Psoas muscle (tissue), 8 donors: ENCODE measurements around the gene EIF1AD. TPM values are rescaled to one million over a fixed set of nuclear protein-coding genes. Genes with fewer than 3 reads are reported as not detected.

Experiments used
- ATAC-seq, 4 donors: fragments of 200-7000 bp; cut with Tn5 transposase; one replicate each; pipeline ENCODE4 v1.9.1; 2020; ENCODE audit warnings: moderate library complexity in 3 of 4, mild to moderate bottlenecking in 2 of 4
- DNase-seq, 2 donors: peaks; one replicate each; pipeline ENCODE4 v3.0.0-alpha.2; 2020
- H3K27ac ChIP-seq: fragments of 200-600 bp; one replicate; pipeline ENCODE4 v1.8.0; 2022
- H3K27me3 ChIP-seq, 3 donors: fragments of 200-600 bp in 1 of 3; one replicate each; pipeline versions ENCODE4 v1.6.1 to v1.8.0; 2013 to 2022; ENCODE audit warnings: low read length in 2 of 3, mild to moderate bottlenecking in 2 of 3, moderate library complexity in 1 of 3; ENCODE audit not compliant: insufficient read depth in 3 of 3
- H3K36me3 ChIP-seq, 2 donors: fragments of 200-600 bp in 1 of 2; one replicate each; pipeline versions ENCODE4 v1.6.1 to v1.8.0; 2013 to 2022; ENCODE audit warnings: low read depth in 1 of 2, mild to moderate bottlenecking in 1 of 2, moderate library complexity in 1 of 2; ENCODE audit not compliant: insufficient read depth in 1 of 2
- H3K4me1 ChIP-seq: fragments of 200-600 bp; one replicate; pipeline ENCODE4 v1.8.0; 2022
- H3K4me3 ChIP-seq: fragments of 200-600 bp; one replicate; pipeline ENCODE4 v1.8.0; 2022; ENCODE audit warnings: mild to moderate bottlenecking
- H3K9me3 ChIP-seq: fragments of 200-600 bp; one replicate; pipeline ENCODE4 v1.8.0; 2022
- CTCF ChIP-seq: fragments of 200-600 bp; IDR thresholded peaks from one replicate; pipeline ENCODE4 v1.8.0; 2022; ENCODE audit warnings: antibody characterized with exemption
- WGBS, 3 donors: extraction: QIAGEN DNeasy Blood & Tissue Kit; methylation state at CpG; one replicate each; pipeline versions ENCODE4 v1.1.6 to v1.1.7; 2013; 5-methylcytosine and 5-hydroxymethylcytosine counted together
- intact Hi-C, 2 donors: fragments of 100-400 bp; cut with DNase I; formaldehyde crosslinking; loops; one replicate each; pipeline versions ENCODE4 v1.11.0 to v1.14.2; 2022
- polyA plus RNA-seq, 3 donors: library from polyadenylated mRNA; stranded (reverse); fragments of 200-250 nt; gene quantifications; one replicate each; pipeline ENCODE4 v1.2.3, GENCODE V29; 2013
- total RNA-seq, 4 donors: library from RNA; stranded (reverse); fragmentation: NEBNext Ultra II Directional in 2 of 4; extraction: Animal tissue kit (Norgen Biotek cat#: 25700) in 2 of 4; gene quantifications; one replicate each; pipeline versions ENCODE4 v1.2.1 to v1.2.4, GENCODE V29; 2021 to 2023
- donor health status: healthy with polysubstance abuse.
- donor health status: DM: no; HTN: no; CAD: no; lungs with moderate emphysema.
- donor health status: Bipolar disorder and iron deficiency.
- donor health status: healthy.
- donor health status: DM: yes; HTN: yes; CAD: no.
- donor health status: DM: no; HTN: no; CAD: no.
- donor health status: DM: no; HTN: no; CAD: no.
- donor health status: DM: yes; HTN: yes; CAD: no.

The EIF1AD gene
- total and polyA plus RNA-seq, 7 donors, result 24.8 to 63.1 (median 32.3) TPM

GRCh38 chr11:65981972-65982823, 19.8 kb downstream of the EIF1AD start:
- Histone ChIP-seq H3K4me3 (no peak overlapping the region), H3K9me3 (no peaks in the 10 kb centered on the region), H3K27me3 (no peaks in the 10 kb centered on the region), H3K36me3 (peaks cover 8 to 31% of the 10 kb centered on the region in 2 donors), H3K4me1 (no peaks in the 10 kb centered on the region), H3K27ac (no peak overlapping the region)
- peak in 3 of 4 donors; percentile 4 to 19 (median 6) for ATAC-seq
- no peak for DNase-seq
- 64 to 68% (median 65%) methylated on average over 15 to 16 of the region's 16 CpGs for WGBS, 3 donors
- no peak for TF ChIP-seq CTCF
- intact Hi-C loops, result no loop called here

DNA sequence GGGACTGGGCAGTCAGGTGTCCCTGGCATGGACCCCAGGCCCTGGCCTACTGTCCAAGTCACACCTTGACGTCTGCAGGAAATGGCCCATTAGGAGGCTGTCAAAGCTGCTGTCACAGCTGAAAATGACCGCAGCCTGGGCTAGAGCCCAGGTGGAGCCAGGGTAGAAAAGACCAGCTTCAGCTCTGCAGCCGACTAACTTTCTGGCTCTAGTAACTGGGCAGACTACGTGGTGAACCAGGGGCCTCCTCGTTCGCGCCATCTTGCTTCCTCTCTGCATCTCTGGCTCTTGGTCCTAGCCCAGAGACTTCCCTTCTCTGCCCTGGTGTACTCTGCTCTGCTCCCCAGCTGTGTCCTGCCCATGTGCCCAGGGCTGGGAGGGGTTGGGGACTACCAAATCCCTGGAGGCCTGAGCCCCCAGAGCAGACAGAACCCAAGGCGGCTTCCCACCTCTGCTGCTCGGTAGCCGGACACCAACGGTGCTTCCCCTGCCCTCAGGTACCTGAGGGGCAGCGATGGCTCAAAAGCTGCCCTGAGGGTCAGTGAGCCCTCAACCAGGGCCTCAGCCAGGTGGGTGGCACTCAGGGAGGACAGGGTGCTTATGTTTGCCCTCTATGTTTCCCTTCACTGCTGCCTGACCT, 20.7 kb downstream of the EIF1AD start:
- H3K27me3 ChIP-seq, result no peaks in the 10 kb centered on the region
- DNase-seq, result no peak
- ATAC-seq, result peak in 3 of 4 donors; percentile 10 to 68 (median 47)
- H3K4me1 ChIP-seq, result no peaks in the 10 kb centered on the region
- H3K27ac ChIP-seq, result no peak overlapping the region
- intact Hi-C loops, result no loop called here
- TF ChIP-seq CTCF, result no peak
- no peaks in the 10 kb centered on the region for H3K9me3 ChIP-seq
- no peak overlapping the region for H3K4me3 ChIP-seq
- WGBS, 3 donors, result 60 to 72% (median 70%) methylated on average over 12 of the region's 12 CpGs
- peaks cover 8 to 41% of the 10 kb centered on the region in 2 donors for H3K36me3 ChIP-seq

GRCh38 chr11:65979261-65979759, 22.6 kb downstream of the EIF1AD start:
- peak; percentile 19 to 57 (median 24) for ATAC-seq
- no peaks in the 10 kb centered on the region for H3K4me1 ChIP-seq
- WGBS, 3 donors, result 63 to 77% (median 65%) methylated on average over 10 of the region's 10 CpGs
- H3K36me3 ChIP-seq, result peaks cover 8 to 57% of the 10 kb centered on the region in 2 donors
- no peak overlapping the region for H3K4me3 ChIP-seq
- intact Hi-C loops, result no loop called here
- TF ChIP-seq CTCF, result no peak
- H3K27me3 ChIP-seq, result no peaks in the 10 kb centered on the region
- H3K9me3 ChIP-seq, result no peaks in the 10 kb centered on the region
- DNase-seq, result no peak
- no peak overlapping the region for H3K27ac ChIP-seq

DNA sequence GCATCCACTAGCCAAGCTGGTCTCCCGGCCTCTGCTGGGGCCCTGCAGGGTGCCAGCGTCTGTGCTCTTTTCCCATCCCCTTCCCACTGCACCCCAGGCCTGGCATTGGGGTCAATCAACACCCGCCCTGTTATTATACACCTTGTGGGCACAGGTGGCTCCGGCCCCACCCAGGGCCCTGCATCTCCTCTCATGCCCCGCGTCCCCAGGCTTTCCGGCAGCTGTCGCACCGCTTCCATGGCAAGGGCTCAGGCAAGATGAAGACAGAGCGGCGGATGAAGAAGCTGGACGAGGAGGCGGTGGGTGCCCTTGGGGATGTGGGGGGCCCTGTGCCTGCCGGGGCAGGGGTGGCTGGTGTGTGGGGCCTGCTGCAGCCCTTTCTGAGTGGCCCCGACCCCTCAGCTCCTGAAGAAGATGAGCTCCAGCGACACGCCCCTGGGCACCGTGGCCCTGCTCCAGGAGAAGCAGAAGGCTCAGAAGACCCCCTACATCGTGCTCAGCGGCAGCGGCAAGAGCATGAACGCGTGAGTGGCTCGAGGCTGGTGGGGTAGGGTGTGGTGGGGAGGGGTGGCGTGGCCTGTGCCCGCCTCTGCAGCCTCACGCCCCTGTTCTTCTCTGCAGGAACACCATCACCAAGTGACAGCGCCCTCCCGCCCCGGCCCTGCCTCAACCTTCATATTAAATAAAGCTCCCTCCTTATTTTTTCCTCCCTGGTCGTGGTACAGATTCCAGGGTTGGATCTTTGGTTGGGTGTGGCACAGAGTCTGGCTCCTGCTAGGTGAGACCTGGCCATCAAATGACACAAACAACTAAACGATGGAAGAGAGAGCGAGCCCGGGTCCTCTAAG, 23.3 kb downstream of the EIF1AD start:
- no peak for TF ChIP-seq CTCF
- no peak overlapping the region for H3K27ac ChIP-seq
- H3K27me3 ChIP-seq, result no peaks in the 10 kb centered on the region
- ATAC-seq (no peak), DNase-seq (no peak)
- peaks cover 8 to 62% of the 10 kb centered on the region in 2 donors for H3K36me3 ChIP-seq
- no peak overlapping the region for H3K4me3 ChIP-seq
- H3K4me1 ChIP-seq, result no peaks in the 10 kb centered on the region
- no peaks in the 10 kb centered on the region for H3K9me3 ChIP-seq
- 89 to 92% (median 89%) methylated on average over 28 to 34 of the region's 34 CpGs for WGBS, 3 donors
- intact Hi-C loops, result no loop called here
